Skin of body (tissue), 2 donors: ENCODE results near the gene KCNMB1. TPM values are rescaled to one million over a fixed set of nuclear protein-coding genes. Genes with fewer than 3 reads are reported as not detected.

Experiments
- DNase-seq: peaks from one replicate; lab custom pipeline; 2025; lab: John Stamatoyannopoulos, UW
- total RNA-seq: library from RNA; depleted of rRNA; stranded (reverse); fragments of >200 nt; gene quantifications from one replicate; pipeline ENCODE4 v1.2.3, GENCODE V29; 2014

The KCNMB1 gene
- 0.20 TPM for total RNA-seq

DNA sequence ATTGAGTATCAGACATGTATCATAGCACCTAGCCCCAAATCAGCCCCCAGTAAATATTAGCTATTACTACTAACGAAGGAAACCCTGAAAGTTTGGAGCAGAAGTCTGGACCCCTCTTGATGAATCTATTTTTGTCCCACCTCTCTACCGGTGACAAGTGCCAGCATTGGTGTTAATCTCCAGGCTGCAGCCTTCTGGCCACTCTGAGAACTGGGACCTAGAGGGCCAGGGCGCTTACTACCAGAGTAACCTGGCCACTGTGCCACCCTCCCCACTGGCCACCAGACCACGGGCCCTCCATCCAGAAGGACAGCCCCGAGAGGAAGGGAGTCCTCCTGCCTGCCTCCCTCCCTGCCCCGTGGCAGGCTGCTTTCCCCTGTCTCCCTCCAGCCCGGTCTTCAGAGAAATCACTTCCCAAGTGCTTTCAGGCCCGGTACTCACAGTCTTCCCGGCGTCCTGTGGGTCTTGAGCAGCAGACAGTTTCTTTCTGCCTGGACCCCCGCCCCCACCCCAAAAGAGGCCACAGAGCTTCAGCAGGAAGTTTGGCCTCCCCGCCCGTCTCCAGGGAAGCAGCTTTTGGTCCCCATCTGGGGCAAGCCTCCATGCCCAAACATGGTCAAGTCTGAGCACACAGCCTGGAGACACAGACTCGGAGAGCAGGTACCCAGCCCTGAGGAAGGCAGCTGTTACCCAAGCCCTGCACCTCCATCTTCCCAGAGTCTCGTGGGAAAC is at the start of gene KCNMB1:
Gene KCNMB1 (minus strand): TSS at position 550 of the 732 bp plus-strand sequence. CDS start 3,920 bp downstream, outside the sequence.
- no peak for DNase-seq

DNA sequence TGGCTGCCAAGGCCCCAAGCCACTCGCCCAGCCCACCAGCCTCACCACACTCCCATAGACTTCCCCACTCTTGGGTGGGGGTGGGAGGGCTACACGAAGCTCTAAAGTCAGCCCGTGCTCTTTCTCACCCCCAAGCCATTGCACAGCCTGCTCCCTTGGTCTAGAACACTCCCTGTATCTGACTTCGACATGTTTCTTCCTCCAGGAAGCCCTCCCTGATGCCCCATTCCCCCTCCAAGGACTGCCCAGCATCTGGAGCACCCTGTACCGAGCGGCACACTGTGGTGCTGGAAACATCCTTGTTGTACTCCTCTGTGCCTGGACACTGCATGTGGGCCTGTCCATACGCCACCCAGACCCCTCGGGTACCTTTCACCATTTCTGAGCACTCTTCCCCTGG is 49.4 kb upstream of the KCNMB1 start:
- DNase-seq, result no peak

DNA sequence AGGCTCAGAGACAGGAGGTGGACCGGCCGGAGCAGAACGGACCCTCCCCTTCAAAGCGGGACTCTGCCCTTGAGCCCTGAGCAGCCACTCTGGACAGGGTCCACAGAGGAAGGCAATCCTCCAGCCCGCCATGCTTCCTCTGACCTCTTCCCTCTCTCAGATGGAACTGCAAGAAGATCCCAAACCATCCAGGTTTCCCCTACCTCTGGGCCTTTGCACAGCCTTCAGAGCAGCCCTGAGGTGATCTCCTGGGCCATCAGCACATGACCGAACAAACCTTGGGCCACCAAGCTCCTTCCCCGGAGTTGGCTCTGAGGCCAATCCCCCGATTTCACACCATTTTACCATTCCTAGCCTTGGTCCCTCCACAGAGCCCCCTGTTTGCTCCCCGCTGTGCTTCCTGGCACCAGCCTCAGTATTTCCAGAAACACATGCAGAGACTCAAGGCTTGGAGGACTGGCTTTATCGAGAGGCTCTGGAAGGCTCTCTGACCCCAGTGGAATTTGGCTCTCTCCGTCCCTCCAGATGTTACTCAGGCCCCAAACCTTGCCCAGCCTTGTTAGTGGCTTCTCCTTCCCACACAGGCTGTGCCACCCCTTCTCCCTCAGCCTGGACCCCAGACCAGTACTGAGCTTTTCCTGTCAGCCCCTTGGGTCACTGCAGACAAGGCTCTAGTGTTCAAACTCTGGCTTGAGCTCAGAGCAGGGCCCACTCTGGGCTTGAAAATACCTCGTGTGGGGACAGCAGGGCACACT is 48.6 kb upstream of the KCNMB1 start:
- no peak for DNase-seq

DNA sequence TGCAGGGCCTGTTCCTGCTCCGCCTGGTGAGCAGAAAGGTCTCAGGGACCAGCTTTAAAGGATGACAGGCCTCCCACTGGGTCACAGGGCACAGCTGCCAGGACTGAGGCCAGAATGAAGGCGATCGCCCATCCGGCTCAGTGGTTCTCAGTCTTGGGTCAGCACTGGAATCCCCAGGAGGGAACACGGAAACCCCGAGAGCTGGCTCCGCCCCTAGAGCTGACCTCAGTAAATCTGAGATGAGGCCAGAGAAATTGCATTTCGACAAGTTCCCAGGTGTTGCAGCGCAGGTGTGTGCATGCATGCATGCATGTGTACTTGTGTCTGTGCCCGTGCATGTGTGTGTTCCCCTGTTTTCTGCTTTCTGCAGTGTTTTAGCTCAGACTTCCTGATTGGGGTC is 47.2 kb upstream of the KCNMB1 start:
- no peak for DNase-seq

DNA sequence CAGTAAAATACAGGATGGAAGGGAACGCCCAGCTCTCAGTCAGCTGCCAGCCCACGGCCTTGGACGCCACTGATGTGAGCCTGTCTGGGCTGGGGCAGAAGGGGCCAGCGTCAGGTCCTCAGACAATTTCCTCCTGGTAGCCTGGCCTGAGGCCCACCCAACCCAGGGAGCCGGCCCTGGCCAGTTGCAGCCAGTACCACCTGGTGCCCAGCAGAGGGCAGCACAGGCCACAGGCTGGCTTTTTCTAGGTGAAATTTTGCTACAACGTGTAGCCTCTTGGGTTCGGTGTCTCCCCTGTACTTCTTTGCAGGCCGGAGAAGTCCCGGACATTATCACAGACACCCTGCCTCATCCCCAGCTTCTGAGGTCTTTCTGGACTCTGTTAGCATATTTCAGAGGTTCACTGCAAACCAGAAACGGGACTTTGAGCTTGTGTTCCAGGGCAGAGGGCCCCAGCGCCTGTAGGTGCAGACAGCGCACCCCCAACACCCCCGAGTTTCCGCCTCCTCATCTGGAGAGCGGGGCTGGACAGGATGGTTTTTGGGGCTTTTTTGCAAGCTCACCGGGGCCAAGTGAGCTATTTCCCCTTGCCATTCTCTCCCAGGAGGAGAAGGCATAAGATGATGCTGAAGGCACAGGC is 45.9 kb upstream of the KCNMB1 start:
- peak; percentile 15 for DNase-seq

DNA sequence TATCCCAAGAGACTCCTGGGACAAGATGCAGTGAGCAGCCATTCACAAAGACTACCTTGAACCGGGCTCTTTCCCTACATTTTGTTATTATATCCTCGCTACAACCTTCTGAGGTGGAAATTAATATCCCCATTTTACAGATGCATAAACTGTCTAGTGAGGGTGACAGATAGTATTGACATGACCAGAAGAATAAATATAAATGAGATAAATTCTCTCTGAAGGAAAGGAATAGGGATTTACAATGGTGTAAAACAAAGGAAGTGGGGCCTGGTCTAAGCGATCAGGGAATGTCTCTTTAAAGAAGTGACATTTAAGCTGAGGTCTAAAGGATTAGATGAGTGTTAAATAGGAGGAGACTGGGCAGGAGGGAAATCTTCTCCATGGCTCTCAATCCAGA is 43.5 kb upstream of the KCNMB1 start:
- no peak for DNase-seq

GRCh38 chr5:170431571-170431970 is 42.4 kb upstream of the KCNMB1 start:
- no peak for DNase-seq

DNA sequence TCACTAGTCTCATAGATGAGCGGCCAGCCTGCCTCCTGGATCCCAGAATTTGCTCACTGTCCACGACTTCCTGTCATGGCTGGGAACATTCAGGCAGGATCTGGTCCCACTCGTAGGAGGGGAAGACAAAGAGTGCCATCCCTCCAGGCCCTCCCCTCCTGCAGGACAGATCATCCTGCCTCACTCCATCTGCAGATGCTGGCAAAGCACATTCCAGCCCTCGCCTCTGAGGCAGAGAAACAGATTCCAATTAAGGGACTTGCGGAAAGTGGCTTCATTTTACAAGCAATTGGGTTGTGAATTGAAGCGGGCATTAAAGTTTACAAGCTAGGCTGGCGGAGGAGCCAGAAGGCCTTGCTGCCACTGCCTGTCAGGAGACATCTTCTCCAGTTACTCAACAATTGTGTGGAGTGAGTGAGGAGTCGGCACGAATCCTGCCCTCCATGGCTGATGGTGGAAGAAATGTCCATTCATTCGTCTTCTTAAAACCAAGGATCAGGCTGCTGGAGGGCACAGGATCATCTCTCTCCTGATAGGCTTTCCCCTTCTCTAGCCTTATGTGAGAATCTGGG is 41.8 kb upstream of the KCNMB1 start:
- no peak for DNase-seq

DNA sequence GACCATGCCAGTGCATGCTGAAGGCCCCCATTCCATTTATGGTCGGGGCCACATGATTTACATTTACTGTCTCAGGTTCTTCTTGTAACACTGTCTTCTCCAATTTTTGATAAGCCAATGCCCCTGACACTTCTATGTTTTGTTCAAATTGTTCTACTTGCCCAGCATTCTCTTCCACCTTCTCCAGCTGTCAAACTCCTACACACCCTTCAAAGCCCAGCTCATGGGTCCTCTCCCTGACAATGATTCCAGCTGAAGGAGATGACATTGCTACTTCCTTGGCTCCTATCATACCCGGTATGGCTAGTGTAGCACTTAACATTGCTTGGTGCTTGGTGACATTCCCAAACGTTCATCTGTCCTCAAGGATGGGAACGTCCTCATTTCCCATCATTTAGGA is 41.1 kb upstream of the KCNMB1 start:
- DNase-seq, result no peak

- no peak for DNase-seq
These were observed 39.8 kb upstream of the KCNMB1 start for GRCh38 chr5:170429014-170429413.

DNA sequence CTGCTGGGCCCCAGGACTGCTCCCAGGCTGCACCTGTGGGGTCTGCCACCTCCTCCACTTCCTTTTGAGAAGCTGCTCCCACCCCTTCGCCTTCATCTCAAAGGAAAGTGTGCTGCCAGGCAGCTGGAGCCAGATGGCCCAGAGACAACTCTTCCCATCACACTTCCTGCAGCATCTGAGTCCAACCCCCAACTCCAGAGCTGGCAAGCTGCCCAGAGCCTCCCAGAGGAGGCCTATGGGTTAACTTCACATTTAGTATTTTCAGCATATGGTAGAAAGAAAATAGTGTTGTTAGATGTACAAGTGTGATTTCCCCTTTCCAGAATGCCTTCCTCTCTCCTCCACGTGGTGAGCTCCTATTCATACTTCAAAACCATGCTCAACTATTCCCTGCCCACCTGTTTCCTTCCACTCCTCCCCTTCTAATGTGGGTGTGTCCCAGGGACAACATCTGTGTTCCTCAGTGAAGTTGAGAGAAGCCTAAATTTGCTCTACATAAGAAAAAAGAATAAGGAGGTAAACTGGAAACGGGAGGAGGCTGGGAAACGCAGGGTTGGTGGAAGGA is 38.6 kb upstream of the KCNMB1 start:
- peak; percentile 86 for DNase-seq

- no peak for DNase-seq
These were observed 37.6 kb upstream of the KCNMB1 start for GRCh38 chr5:170426786-170427185.

GRCh38 chr5:170426149-170426767 is 37.1 kb upstream of the KCNMB1 start:
- DNase-seq, result no peak

- no peak for DNase-seq
These were observed 36.6 kb upstream of the KCNMB1 start for GRCh38 chr5:170425731-170426130.

GRCh38 chr5:170424629-170425028 is 35.5 kb upstream of the KCNMB1 start:
- no peak for DNase-seq

- peak; percentile 30 for DNase-seq
These were observed 34.5 kb upstream of the KCNMB1 start for GRCh38 chr5:170423692-170424091.

DNA sequence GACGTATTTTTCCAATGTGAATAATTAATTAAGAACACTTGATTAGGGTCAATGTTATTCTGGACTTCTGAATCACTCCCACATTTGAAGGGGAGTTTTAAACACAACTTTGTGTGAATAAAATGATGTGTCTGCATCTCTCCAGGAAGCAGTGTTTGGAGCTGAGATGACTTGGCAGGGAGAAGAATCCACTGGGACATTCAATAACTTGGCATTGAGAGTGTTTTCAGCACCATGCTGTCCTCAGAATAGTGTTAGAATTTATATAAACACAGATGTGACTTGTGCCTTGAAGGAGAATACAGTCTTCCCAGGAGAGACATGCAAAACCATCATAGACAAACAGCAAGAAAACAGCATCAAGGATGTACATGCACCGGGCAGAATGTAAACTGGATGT is 32.7 kb upstream of the KCNMB1 start:
- peak; percentile 83 for DNase-seq

DNA sequence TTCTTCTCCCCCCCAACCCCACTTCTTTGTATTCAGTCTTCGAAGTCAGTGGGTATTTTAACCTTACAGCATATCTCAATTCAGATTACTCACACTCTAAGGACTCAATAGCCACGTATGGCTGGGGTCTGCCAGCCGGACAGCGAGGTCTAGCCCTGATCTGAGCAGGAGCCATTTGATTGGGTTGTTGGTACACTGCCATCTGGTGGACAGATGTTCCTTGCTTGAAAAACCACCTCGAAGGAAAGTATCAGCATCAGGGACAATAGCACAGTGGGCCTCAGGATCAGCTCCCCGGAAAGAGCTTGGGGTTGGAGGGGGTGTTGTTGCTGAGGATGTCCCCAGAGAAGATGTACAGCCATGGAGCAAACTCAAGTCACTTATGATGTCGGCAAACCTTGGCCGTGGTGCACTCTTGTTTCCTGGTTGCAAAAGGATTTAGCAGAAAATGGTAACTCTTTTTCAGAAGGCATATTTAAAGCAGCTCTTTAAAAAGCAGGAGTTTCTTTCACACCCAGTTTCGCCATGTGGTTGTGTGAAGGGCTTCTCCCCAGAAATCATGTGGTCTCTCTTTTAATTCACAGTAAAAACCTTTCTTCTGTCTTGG is 31.7 kb upstream of the KCNMB1 start:
- DNase-seq, result peak; percentile 46

GRCh38 chr5:170419643-170420042 is 30.5 kb upstream of the KCNMB1 start:
- no peak for DNase-seq

- no peak for DNase-seq
These were observed 29.6 kb upstream of the KCNMB1 start for GRCh38 chr5:170418736-170419135.

DNA sequence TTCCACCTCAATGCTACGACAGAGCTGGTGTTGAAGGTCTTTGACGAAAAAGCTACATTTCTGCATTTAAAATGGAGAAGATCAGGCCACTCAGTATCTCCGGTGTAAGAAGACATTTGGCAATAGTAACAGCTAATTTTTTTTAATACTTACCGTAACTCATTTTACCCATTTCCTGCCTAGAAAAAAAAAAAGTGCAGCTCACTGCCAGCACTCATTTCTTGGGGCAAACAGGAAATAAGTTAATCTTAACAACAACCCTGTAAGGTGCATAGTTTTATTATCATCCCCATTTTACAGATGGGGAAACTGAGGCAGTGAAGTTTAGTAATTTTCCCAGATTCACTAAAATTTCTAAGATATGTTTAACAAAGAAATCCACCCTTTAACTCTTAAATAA is 27.4 kb upstream of the KCNMB1 start:
- no peak for DNase-seq
